ENCODE data around the gene NFYC.
A peak's percentile ranks its signal among the peaks of the same experiment; 100 is the strongest.

Gene NFYC

GRCh38 chr1:40817791-40818263 lies 126.3 kb downstream of the NFYC start:
- TF ChIP-seq CTCF (conservative IDR thresholded peaks at IDR 0.05; ENCODE audit: control insufficient read depth, insufficient read depth, low read depth, low read length), result no peak
- DNase-seq (ENCODE audit: low read depth), result no peak
- H3K4me3 ChIP-seq (ENCODE audit: control insufficient read depth, low read depth, low read length), result no peak overlapping the region

- peak; percentile 7 for DNase-seq (ENCODE audit: low read depth)
- peak overlapping the region; percentile 29 for H3K4me3 ChIP-seq (ENCODE audit: control insufficient read depth, low read depth, low read length)
- no peak for TF ChIP-seq CTCF (conservative IDR thresholded peaks at IDR 0.05; ENCODE audit: control insufficient read depth, insufficient read depth, low read depth, low read length)
These were observed 126.9 kb downstream of the NFYC start for GRCh38 chr1:40818264-40818961.

GRCh38 chr1:40819101-40819500 lies 127.6 kb downstream of the NFYC start:
- no peak for TF ChIP-seq CTCF (conservative IDR thresholded peaks at IDR 0.05; ENCODE audit: control insufficient read depth, insufficient read depth, low read depth, low read length)
- H3K4me3 ChIP-seq (ENCODE audit: control insufficient read depth, low read depth, low read length), result no peak overlapping the region
- DNase-seq (ENCODE audit: low read depth), result no peak

GRCh38 chr1:40820251-40820797 lies 128.8 kb downstream of the NFYC start:
- DNase-seq (ENCODE audit: low read depth), result no peak
- TF ChIP-seq CTCF (conservative IDR thresholded peaks at IDR 0.05; ENCODE audit: control insufficient read depth, insufficient read depth, low read depth, low read length), result no peak
- H3K4me3 ChIP-seq (ENCODE audit: control insufficient read depth, low read depth, low read length), result no peak overlapping the region

Data from fibroblast of mammary gland (primary cell).